NAMALWA (cell line): ENCODE results near the gene INPP5D.
A peak's percentile ranks its signal among the peaks of the same experiment; 100 is the strongest.
"Not testable (repeated sequence)": the region's sequence is repeated elsewhere in the genome, so short reads cannot be mapped to it uniquely, and the experiment has no call there.

Source experiments
- DNase-seq: peaks from one replicate; pipeline ENCODE4 v3.0.0-alpha.2; 2015; ENCODE audit warnings: low spot score

Gene INPP5D

DNA sequence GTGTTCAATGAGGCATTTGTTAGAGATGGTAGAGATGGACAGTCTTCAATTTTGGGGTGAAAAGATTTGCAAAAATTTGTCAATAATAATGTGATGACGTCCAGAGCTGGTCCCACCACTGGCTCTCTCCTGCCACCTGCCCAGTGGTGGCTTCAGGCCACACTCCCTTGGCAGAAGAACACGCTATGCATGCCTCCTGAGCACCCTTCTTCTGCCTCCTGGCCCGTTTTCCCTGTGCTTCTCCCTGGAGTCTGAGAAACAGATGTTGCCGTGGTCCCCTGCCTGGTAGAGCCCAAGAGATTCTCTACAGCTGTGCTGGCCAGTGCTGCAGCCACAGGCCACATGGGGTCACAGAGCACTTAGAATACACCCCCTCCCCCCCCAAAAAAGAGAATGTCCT, 33.6 kb downstream of the INPP5D start:
- no peak for DNase-seq

DNA sequence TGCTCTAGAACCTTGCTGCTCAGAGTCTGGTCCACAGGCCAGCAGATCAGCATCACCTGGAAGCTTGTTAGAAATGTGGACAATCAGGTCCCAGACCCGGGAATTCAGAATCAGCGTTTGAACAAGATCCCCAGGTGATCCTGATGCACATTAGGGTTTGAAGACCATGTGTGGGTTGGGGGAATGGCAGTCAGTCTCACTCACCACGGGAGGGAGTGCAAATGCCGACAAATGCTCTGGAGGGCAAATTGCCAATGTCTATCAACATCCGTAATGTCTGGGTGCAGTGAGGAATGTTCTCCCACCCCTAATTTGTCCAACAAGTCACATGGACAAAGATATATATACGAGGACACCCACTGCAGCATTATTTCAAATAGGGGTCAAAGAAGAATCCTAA, 34.5 kb downstream of the INPP5D start:
- DNase-seq = no peak

DNA sequence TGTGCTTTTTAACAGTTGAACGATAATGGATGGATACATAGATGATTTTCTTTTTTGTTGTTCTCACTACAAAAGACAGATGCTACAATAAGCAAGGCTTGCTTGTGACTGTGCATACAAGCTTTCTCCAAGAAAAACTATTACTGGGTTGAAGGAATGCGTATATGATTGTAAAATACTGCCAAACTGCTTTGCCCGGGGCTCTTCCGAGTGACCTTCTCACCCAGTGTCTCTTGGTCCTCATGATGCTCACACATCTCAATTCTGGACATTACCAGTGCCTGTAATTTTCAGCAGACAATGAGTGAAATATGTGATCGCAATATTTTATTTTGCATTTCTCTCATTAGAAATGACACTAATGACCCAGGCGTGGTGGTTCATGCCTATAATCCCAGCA, 35.9 kb downstream of the INPP5D start:
- no peak for DNase-seq

DNA sequence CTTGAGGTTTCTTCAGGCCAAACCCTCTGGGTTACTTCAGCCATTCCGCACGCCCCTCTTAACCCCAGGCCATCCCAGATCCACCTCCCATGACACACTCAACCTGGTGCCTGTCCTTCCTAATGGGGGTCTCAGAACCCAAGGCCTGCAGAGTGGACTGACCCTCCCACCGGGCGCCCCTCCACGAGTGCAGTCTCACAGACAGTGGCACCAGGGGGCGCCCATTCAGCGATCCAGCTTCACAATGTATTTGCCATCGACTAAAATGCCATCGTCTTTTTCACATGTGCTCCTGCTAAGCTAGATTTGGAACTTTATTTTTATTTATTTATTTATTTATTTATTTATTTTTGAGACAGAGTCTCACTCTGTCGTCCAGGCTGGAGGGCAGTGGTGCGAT, 38.5 kb downstream of the INPP5D start:
- no peak for DNase-seq

DNA sequence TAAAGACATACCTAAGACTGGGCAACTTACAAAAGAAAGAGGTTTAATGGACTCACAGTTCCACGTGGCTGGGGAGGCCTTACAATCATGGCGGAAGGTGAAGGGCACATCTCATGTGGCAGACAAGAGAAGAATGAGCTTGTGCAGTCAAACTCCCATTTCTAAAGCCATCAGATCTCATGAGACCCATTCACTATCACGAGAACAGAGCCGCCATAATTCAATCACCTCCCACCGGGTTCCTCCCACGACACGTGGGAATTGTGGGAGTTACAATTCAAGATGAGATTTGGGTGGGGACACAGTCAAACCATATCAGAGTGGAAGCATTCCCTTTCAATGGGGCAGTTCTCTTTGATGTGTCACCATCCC, 39.7 kb downstream of the INPP5D start:
- DNase-seq = not testable (repeated sequence)

DNA sequence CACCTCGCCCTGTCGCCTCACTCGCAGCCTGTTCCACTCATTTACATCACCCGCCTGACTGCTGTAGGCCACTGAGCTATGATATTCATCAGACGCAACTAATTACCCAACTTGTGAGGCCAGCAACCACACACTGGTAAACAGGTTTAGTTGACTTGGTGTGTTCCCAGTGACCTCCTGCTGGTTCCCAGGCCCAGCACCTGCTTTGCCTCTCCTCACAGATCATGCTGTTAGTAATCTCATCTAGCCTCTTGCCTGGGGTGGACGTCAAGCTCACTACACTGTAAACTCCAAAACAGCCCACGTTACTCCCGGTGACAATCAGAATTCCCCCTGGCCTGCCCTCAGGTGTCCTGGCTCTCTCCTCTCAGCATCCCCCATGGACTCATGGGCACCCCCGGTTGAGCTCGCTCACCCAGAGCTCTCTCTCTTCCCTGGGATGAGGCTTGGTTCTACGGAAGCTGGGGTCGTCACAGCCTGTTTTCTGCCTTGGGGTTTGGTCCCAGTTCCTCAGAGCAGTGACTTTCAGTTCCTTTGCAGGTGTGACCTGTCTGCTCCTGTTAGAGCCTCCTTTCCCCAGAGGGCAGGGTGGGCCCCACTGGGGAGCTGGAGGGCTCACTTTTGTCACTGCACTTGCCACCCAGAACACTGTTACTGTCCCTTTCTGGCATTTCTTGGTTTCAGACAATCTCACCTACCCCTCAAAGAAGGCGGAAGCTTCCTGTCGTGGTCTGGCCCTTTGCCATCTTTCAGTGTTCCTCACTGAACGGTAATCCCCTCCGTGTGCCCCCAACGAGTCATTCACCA, 40.3 kb downstream of the INPP5D start:
- DNase-seq = peak; percentile 77

DNA sequence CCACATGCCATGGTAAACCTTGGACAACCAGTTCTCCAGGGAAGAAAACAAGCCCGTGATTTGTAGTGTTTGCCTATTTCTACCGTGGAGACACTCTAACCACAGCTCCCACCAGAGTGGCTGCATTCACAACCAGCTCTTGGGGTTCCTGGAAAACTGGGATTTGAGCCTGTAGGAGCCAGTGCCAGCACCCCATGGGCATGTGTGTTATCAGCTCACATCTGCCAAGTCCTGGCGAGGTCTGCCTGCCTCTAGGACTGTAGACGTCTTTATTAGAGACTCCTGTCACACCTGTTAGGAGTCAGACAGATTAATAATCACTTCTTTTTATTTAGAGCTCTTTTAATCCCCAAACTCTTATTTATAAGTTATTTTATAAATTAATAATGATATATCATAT, 41.0 kb downstream of the INPP5D start:
- DNase-seq = no peak

DNA sequence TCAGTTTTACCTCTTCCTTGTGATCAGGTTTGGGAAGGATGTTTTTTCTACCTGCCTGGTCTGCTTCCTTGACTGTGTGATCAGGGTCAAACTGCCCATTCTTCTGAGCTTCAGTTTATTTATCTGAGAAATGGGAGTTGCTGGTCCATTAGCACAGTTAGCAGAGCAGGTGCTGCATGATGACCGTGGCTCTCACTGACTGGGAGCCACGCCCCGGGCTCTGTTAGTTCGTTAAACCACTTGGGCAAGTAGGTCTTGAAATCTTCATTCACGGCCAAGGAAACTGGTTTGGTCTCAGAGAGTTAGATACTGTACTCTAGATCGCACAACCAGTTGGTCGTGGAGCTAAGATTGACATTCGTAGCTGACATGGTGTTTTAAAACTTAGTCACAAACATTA, 41.7 kb downstream of the INPP5D start:
- no peak for DNase-seq

DNA sequence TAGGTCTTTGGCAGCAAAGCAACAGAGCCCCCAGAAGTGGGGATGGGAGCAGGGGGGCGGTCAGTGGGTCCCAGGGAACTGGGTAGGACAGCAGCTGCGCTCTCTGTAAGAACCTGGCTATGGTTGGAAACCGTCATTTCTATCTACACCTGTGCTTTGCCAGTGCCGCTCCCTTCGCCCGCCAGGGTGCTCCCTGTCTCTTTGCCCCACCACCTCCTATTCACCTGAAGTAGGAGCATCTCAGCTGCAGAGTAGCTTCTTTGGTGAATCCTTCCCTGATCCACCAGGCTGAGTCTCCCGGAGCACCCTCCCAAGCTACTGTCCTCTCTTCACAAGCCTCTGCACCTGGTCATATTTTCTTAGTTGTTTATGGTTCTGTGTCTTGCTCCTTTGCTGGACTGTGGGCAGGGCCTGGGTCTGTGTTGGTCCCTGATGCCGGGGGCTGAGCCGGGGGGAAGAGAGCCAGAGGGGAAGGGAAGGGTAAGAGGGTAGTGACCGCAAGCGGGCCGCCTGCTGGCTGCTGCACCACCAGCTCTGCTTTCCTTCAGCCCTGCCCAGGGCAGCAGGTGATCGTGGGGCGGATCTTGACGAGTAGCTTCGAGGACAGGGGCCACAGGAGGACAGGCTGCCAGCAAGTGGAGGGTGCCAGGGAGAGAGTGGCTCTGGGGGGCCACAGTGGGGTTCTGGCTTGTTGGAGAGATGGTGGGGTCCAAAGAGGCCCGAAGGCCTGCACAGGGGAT, 45.2 kb downstream of the INPP5D start:
- no peak for DNase-seq

DNA sequence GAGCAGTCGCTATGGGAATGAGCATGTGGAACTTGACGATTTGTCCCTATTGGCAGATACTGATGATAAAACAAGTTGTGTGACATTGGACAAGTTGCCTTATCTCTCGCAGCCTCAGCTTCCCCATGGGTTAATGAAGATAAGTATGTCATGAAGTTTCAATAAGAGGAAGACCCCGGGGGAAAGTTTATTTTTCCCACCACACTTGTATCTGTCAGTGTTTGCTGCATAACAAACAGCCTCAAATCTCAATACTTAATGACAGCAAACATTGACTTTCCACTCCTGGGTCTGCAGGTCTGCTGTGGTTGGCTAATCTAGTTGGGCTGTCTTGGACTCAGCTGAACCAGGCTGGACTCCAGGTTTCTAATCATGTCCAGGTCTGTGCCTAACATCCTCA, 45.8 kb downstream of the INPP5D start:
- DNase-seq = no peak

DNA sequence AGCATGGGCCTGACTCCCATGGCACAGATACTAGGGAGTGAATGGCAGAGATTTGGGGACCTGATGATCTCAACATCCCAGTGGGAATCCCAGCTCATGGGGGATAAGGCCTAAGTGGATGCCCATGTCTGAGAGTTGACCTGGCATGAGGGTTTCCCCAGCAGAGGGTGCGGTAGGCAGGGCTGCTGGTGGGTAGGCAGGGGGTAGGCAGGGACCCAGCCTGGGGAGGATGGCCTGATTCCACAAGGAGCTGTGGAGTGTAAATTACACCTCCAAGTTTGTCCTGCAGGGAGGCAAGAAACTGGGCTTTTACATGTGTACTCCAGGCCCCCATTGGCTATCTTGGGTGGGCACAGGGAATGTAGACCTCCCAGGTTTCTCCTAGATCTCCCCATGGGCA, 46.9 kb downstream of the INPP5D start:
- DNase-seq = no peak

DNA sequence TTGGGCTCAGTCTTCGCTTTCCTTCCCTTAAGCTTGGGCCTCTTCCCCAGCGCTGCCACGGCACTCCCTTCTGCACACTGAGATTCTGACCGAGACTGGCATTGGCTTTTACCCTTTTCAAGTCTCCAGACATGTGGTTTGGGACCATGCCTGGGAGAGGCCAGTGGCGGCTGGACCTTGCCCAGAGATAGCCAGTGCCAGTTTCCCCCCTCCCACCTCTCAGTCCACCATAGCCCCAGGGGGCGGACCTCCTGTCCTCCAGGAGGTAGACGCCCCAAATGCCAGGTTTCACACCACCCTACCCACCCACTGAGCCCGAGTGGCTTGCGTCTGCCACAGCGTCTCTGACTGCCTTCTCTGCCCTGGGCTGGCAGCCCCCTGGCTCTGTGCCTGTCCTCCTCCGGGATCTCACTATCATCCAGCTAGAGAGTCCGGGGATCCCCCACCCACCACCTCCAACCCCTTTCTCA, 47.7 kb downstream of the INPP5D start:
- no peak for DNase-seq

DNA sequence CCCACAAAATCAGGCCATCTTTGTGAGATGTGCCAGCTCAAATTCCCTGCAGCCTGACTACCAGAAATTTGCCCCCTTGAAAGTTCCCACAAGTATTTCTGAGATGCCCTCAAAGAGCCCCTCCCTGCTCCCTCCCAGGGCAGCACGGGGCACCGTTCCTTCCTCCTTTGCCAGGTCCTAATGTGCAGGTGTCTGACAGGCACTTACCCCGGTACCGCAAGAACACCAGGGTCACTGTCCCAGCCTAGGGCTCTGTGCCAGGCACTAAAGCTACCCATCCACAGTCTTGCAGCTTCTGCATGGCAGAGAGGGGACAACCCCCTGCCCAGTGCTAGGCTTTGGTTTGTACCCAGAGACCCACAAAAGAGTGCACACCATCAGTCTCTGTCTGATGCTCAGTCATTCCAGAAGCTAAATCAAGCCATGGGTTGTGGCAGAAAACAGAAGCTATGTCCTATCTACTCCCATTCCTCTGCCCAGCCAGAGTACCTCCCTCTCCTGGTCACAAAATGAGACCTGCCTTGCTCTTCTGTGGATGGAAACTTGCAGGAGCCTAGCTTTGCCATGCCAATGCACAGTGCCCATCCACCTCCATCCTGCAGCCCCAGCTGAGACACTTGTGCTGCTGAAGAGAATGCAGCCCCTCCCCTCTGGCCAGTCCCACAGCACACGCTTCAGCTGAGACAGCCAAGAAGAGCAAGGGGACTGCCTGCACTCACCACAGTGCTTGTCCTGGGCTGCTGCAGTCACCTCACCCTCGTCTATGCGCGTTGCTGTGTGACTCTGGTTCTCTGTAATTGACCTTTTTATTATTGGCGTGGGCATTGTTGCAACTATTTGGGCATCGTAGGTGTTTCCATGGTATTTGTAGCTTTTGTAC, 48.7 kb downstream of the INPP5D start:
- no peak for DNase-seq

DNA sequence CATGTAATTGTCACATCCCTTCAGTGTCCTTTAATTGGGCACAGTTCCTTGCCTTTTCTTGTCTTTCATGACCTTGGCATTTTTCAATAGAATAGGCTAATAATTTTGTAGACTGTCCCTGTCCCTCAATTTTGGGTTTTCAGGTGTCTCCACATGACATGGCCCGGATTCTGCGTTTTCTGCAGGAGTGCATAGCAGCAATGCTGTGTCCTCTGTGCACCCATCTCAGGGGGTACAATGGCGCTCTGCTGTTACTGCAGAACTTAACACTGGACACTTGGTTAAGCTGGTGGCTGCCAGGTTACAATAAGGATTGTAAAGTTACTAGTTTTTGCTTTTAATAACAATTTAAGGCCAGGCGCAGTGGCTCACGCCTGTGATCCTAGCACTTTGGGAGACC, 51.3 kb downstream of the INPP5D start:
- no peak for DNase-seq

DNA sequence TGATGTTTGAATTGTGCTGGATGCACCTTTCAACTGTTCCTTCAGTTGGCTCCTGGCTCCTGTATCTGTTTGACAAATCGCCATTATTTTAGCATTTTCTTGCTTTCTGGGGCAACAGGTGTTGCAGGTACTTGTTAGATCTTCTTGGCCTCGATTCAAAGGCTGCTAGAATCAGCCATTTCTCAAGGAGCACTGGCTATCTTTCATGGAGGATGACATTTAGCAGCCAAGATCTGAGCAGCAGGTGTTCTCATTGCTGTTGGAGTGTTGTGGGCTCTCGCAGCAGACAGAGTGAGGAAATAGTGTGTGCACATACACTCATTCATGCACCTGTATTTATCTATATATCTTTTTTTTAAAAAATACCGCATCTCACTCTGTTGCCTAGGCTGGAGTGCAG, 52.2 kb downstream of the INPP5D start:
- DNase-seq = no peak

DNA sequence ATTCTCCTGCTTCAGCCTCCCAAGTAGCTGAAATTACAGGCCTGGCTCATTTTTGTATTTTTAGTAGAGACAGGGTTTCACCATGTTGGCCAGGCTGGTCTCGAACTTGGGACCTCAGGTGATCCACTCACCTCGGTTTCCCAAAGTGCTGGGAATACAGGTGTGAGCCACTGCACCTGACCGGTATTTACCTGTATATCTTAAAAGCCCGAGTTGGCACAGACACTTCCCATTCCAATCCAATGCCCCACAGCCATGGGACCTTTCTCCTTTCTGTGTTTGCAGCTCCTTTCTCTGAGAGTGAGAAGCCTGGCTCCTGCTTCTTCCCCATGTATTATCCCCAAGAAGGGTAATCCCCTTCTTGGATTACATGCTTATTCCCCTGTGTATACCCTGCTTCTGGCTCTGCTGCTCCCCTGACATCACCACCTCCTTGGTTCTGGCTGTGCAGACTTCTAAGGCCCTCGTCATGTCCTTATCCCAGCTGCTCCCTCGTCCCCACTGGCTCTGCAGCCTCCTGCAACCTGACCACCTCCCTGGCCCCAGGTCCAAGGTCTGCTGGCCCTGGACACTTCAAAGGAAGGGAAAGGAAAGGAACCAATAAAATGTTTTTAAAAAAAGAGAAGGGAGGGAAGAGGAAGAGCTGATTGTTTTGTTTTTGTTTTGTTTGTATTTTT, 52.8 kb downstream of the INPP5D start:
- DNase-seq = no peak

DNA sequence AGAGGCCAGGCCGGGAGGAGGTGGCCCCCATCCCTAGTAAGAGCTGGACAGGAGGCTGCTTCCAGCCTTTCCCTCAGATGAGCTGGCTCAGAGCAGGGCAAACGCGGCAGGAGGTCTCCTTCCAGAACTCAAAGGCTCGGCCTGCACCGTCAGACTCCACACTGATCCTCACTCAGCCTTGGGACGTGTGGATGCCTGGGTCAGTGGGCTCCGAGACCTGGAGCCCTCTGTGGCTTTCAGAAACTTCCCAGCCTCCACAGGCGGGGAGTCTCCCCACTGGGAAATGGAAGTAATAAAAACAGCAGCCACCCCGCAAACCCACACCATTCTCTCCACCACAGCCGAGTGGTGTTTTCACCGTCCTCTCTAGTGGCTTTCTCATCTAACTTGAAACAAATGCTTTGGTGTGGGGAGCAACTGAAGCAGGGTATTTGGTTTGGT, 54.3 kb downstream of the INPP5D start:
- no peak for DNase-seq

DNA sequence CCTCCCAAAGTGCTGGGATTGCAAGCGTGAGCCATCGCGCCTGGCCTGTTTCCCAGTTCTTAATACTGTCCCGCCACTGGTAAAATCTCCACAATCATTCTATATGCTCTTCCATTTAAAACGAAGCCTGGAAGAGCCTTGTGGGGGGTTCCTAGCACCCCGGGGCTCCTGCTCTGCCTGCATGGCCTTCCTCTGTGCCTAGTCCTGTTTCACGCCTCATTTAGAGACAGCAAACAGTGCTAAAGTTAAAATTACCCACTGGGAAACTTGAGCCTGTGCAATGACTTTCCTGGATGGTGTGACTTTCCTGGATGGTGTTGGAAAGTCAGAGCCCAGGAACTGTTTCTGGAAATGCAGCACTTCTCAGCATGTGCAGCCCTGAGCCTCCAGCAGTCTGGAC, 55.0 kb downstream of the INPP5D start:
- DNase-seq = no peak

DNA sequence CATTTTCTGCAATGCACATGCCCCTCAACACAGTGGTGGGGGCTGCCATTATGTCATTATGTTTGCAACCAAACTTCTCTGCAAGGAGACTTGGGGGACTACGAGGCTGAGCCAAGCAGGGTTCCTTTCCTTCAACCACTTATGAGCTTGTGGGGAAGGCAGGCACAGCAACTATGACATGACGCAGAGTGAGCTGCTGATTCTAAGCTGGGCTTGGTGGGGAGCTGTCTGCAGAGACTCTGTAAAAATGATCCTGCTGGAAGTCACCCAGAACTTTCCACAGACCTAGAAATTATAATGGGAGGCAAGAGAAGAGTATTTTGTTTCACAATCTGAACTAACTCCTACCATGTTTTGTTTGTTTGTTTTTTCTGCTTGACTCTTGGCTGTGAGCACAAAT, 55.6 kb downstream of the INPP5D start:
- no peak for DNase-seq

DNA sequence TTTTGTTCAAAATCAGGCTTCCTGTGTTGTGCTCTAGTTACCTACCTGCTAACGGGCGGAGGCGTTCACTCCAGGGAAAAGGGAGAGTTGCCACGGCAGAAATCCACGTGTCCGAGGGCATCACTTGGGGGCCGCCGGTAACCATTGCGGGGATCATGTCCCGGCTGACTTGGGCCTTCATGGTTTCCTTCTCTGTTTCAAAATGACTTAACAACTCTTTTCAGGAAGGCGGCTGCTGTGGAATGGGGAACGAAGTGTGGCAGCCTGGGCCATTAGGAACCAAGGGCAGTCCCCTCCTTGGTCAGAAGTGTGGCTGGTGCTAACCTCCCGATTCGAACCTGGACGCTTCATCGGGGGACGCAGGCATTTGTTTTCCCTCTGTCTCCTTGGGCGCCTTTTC, 56.8 kb downstream of the INPP5D start:
- no peak for DNase-seq

DNA sequence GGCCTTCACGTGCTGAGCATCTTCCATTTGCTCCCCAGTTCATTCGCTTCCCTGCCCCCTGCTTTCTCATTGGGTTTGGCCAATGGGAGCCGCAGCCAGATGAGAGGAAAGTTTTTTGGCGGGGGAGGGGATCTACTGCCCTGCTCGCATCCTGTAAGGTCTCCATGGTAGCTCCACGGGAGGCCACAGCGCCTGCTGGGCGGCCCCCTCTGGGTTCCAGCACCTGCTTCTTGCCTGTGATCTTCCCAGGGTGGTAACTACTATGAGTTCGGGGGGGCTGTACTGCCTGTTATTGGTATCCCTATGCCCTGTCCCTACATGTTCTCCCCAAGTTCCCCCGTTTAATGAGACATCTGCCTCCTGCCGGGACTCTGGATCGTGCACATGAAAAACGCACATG, 57.2 kb downstream of the INPP5D start:
- DNase-seq = no peak
